Kidney (tissue), 14 donors: ENCODE data around the gene NHLRC4. TPM values are rescaled to one million over a fixed set of nuclear protein-coding genes. Genes with fewer than 3 reads are reported as not detected.

Source experiments
- DNase-seq, 5 donors: peaks; one replicate each; pipeline ENCODE4 v3.0.0-alpha.2; 2013 to 2020
- FAIRE-seq: peaks from 2 replicates; lab custom pipeline; 2012; peaks lifted over from hg19 to GRCh38; lab: Jason Lieb, UNC
- H3K27ac ChIP-seq, 2 donors: one replicate each; pipeline ENCODE4 v1.7.0; 2013; ENCODE audit warnings: low read depth in 2 of 2, low read length in 2 of 2, inconsistent platforms in 1 of 2
- H3K27me3 ChIP-seq: one replicate; pipeline ENCODE4 v1.7.1; 2013; ENCODE audit warnings: low read length, inconsistent platforms; ENCODE audit not compliant: control insufficient read depth, insufficient read depth
- H3K36me3 ChIP-seq, 3 donors: one replicate each; pipeline versions ENCODE4 v1.7.0 to v1.7.1; 2013; ENCODE audit warnings: low read length in 3 of 3, control low read depth in 1 of 3, inconsistent platforms in 1 of 3; ENCODE audit not compliant: insufficient read depth in 3 of 3, control insufficient read depth in 2 of 3
- H3K4me1 ChIP-seq, 3 donors: one replicate each; pipeline versions ENCODE4 v1.7.0 to v1.7.1; 2013; ENCODE audit warnings: low read length in 3 of 3, inconsistent platforms in 1 of 3, low read depth in 1 of 3; ENCODE audit not compliant: control insufficient read depth in 2 of 3, insufficient read depth in 2 of 3
- H3K4me3 ChIP-seq, 3 donors: one replicate each; pipeline versions ENCODE4 v1.7.0 to v1.8.1; 2013; ENCODE audit warnings: low read length in 3 of 3, control low read depth in 1 of 3, inconsistent platforms in 1 of 3
- H3K9ac ChIP-seq, 3 donors: one replicate each; pipeline versions ENCODE4 v1.7.0 to v1.7.1; 2013; ENCODE audit warnings: low read length in 3 of 3, control low read depth in 1 of 3, inconsistent platforms in 1 of 3
- H3K9me3 ChIP-seq, 3 donors: one replicate each; pipeline versions ENCODE4 v1.7.0 to v1.7.1; 2013; ENCODE audit warnings: low read length in 3 of 3, control low read depth in 1 of 3, inconsistent platforms in 1 of 3; ENCODE audit not compliant: control insufficient read depth in 2 of 3, insufficient read depth in 1 of 3
- intact Hi-C: fragments of 100-400 bp; cut with DNase I; formaldehyde crosslinking; loops from one replicate; pipeline ENCODE4 v1.11.1; 2022
- polyA plus RNA-seq: library from polyadenylated mRNA; stranded (reverse); fragments of 350-450 nt; fragmentation: Illumina TruSeq; extraction: RNeasy Lipid Tissue Mini Kit (QIAGEN cat#74804); gene quantifications from one replicate; pipeline ENCODE4 v1.2.3, GENCODE V29; 2014; ENCODE audit warnings: low read depth, low replicate concordance; ENCODE audit not compliant: insufficient read depth
- total RNA-seq: library from RNA; stranded (reverse); fragmentation: NEBNext Ultra II Directional; extraction: Animal tissue kit (Norgen Biotek cat#: 25700); gene quantifications from one replicate; pipeline ENCODE4 v1.2.1, GENCODE V29; 2021
- TF ChIP-seq, protein P1 (sequence below): IDR thresholded peaks from 3 replicates; pipeline ENCODE4 v1.5.1; 2012; ENCODE audit warnings: mild to moderate bottlenecking, moderate library complexity, borderline replicate concordance; ENCODE audit not compliant: insufficient read depth; ENCODE audit errors: extremely low read depth
- donor health status: control.
- donor health status: control.
- donor health status: control.
- donor health status: control.
- donor health status: control.
- donor health status: DM: yes; HTN: yes; CAD: no.
- donor health status: Normal renal cell carcinoma (clear cell type).

The NHLRC4 gene
- total and polyA plus RNA-seq, 2 donors from 2014 or later, result 3.3 to 17.4 TPM

GRCh38 chr16:609984-610383 is 43.2 kb downstream of the NHLRC4 start:
- FAIRE-seq (no peak), DNase-seq (no peak)
- Histone ChIP-seq H3K4me1 (peaks cover 0 to 5% (median 0%) of the 10 kb centered on the region in 3 donors), H3K9ac (no peak overlapping the region), H3K27me3 (no peaks in the 10 kb centered on the region), H3K36me3 (peaks cover 0 to 5% (median 4%) of the 10 kb centered on the region in 3 donors), H3K4me3 (no peak overlapping the region), H3K9me3 (peaks cover 0 to 3% (median 0%) of the 10 kb centered on the region in 3 donors), H3K27ac (no peak overlapping the region)
- TF ChIP-seq, protein P1, sequence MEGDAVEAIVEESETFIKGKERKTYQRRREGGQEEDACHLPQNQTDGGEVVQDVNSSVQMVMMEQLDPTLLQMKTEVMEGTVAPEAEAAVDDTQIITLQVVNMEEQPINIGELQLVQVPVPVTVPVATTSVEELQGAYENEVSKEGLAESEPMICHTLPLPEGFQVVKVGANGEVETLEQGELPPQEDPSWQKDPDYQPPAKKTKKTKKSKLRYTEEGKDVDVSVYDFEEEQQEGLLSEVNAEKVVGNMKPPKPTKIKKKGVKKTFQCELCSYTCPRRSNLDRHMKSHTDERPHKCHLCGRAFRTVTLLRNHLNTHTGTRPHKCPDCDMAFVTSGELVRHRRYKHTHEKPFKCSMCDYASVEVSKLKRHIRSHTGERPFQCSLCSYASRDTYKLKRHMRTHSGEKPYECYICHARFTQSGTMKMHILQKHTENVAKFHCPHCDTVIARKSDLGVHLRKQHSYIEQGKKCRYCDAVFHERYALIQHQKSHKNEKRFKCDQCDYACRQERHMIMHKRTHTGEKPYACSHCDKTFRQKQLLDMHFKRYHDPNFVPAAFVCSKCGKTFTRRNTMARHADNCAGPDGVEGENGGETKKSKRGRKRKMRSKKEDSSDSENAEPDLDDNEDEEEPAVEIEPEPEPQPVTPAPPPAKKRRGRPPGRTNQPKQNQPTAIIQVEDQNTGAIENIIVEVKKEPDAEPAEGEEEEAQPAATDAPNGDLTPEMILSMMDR, result no peak
- intact Hi-C loops, result no loop called here

GRCh38 chr16:610513-611381 is 43.9 kb downstream of the NHLRC4 start:
- H3K9ac ChIP-seq, result no peak overlapping the region
- H3K9me3 ChIP-seq, result no peaks in the 10 kb centered on the region
- FAIRE-seq, result no peak
- TF ChIP-seq, protein P1, result peak; percentile 75
- no peak overlapping the region for H3K4me3 ChIP-seq
- intact Hi-C loops, result no loop called here
- H3K4me1 ChIP-seq, result peaks cover 0 to 5% (median 0%) of the 10 kb centered on the region in 3 donors
- no peaks in the 10 kb centered on the region for H3K27me3 ChIP-seq
- DNase-seq, result peak in 3 of 5 donors; percentile 60 to 86 (median 61)
- peak overlapping the region in 1 of 2 donors; percentile 14 for H3K27ac ChIP-seq
- peaks cover 0 to 5% (median 4%) of the 10 kb centered on the region in 3 donors for H3K36me3 ChIP-seq

GRCh38 chr16:615122-615521 is 48.3 kb downstream of the NHLRC4 start:
- intact Hi-C loops, result no loop called here
- Histone ChIP-seq H3K4me1 (peaks cover 0 to 3% (median 0%) of the 10 kb centered on the region in 3 donors), H3K36me3 (peaks cover 0 to 5% (median 4%) of the 10 kb centered on the region in 3 donors), H3K4me3 (no peak overlapping the region), H3K27me3 (no peaks in the 10 kb centered on the region), H3K27ac (no peak overlapping the region), H3K9ac (no peak overlapping the region), H3K9me3 (no peaks in the 10 kb centered on the region)
- FAIRE-seq, result no peak
- TF ChIP-seq, protein P1, result no peak
- DNase-seq, result peak in 2 of 5 donors; percentile 41 to 46
